Measurements from ENCODE around the gene TMEM239. TPM values are rescaled to one million over a fixed set of nuclear protein-coding genes. Genes with fewer than 3 reads are reported as not detected.

Gene TMEM239
- total and polyA plus RNA-seq, 2 of the 8 experiments (the other 6 are each of a cell fraction or from before 2014, with no cell fraction given) = not detected

DNA sequence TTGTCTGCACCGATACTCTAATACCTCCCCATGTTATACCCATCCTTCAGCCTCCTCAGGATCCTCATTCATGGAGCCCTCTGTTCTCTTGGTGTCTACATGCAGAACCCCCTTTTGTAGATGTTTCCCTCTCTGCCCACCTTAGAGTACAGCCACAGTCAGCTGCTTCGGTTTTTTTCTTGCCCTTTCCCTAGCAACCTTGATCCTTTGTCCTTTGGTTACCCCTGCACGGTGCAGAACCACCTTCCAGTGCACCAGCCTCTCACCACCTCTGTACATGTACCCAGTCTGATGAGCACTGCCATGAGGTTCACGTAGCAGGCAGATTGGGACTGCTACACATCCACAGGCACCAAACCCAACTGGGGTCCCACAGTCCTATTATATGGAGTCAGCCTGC, 31.6 kb downstream of the TMEM239 start:
- Histone ChIP-seq H3K4me2 (ENCODE audit: insufficient read depth in 1 of 2, low read depth in 2 of 2, low read length in 2 of 2) (no peak overlapping the region), H3K79me2 (ENCODE audit: control insufficient read depth in 1 of 2, insufficient read depth in 2 of 2, low read length in 2 of 2) (no peaks in the 10 kb centered on the region), H4K91ac (replicated peaks; ENCODE audit: insufficient read length, low read length) (no peak overlapping the region), H3K18ac (ENCODE audit: extremely low read depth, low read length) (no peak overlapping the region), H3K56ac (replicated peaks; ENCODE audit: insufficient read length, low read depth, low read length) (no peak overlapping the region), H3K27me3 (replicated peaks in 1 of 4; ENCODE audit: control insufficient read depth in 3 of 4, extremely low read depth in 1 of 4, insufficient read depth in 3 of 4, low read length in 3 of 4) (no peaks in the 10 kb centered on the region), H3K23ac (ENCODE audit: insufficient read length) (no peak overlapping the region), H2AFZ (ENCODE audit: low read length) (no peak overlapping the region), H4K20me1 (replicated peaks in 1 of 2; ENCODE audit: control insufficient read depth in 1 of 2, insufficient read depth in 2 of 2, low read length in 2 of 2) (no peaks in the 10 kb centered on the region), H3K23me2 (ENCODE audit: low read depth, low read length) (no peaks in the 10 kb centered on the region; the same call in 1 of the 2 replicates), H3K4me3 (ENCODE audit: extremely low read depth in 1 of 4, insufficient read depth in 2 of 4, low read depth in 3 of 4, low read length in 4 of 4) (no peak overlapping the region), H3K4me1 (replicated peaks in 1 of 4; ENCODE audit: control insufficient read depth in 3 of 4, insufficient read depth in 4 of 4, low read length in 3 of 4) (peaks cover 0 to 4% (median 0%) of the 10 kb centered on the region in 4 experiments; a peak in 3 of 7 replicates), H3K14ac (ENCODE audit: insufficient read length) (no peak overlapping the region), H3K9me3 (ENCODE audit: insufficient read depth in 2 of 2, low read depth in 1 of 2, low read length in 1 of 2) (no peaks in the 10 kb centered on the region), H3K4ac (replicated peaks; ENCODE audit: insufficient read length, low read depth, low read length) (no peak overlapping the region), H3K27ac (ENCODE audit: low read depth, low read length) (no peak overlapping the region), H3K79me1 (ENCODE audit: low read depth, low read length) (no peaks in the 10 kb centered on the region), H2AK5ac (ENCODE audit: low read depth, low read length) (no peak overlapping the region), H4K8ac (ENCODE audit: extremely low read depth, insufficient read depth, low read length) (no peak overlapping the region), H3K9ac (replicated peaks in 1 of 4; ENCODE audit: extremely low read depth in 1 of 4, low read depth in 3 of 4, low read length in 3 of 4) (no peak overlapping the region), H2BK5ac (ENCODE audit: low read depth, low read length) (no peak overlapping the region), H2BK120ac (replicated peaks; ENCODE audit: low read depth, low read length) (no peak overlapping the region), H2BK12ac (ENCODE audit: low read depth, low read length) (no peak overlapping the region), H2BK20ac (ENCODE audit: low read length) (no peak overlapping the region), H3K36me3 (ENCODE audit: control insufficient read depth in 2 of 4, insufficient read depth in 4 of 4, low read length in 3 of 4) (no peaks in the 10 kb centered on the region), H2BK15ac (ENCODE audit: low read length) (no peak overlapping the region), H4K5ac (ENCODE audit: insufficient read length, low read depth, low read length) (no peak overlapping the region)
- ChIA-PET POLR2A (ENCODE audit: partially characterized antibody) (no interaction called here), CTCF (ENCODE audit: partially characterized antibody) (interaction anchor here (5.4 kb wide), 1 partner anchor 93 kb away, joined by 94 read pairs; no protein-coding TSS in a partner anchor)
- FAIRE-seq (no peak), DNase-seq (ENCODE audit: low read depth in 1 of 2, low spot score in 2 of 2) (no peak)
- WGBS, 2 experiments (ENCODE audit: extremely low coverage in 1 of 2, insufficient coverage in 1 of 2, insufficient read length in 1 of 2, insufficient replicate concordance in 2 of 2, low coverage in 1 of 2, low lambda C conversion rate in 2 of 2, missing lambda C conversion rate in 1 of 2) = 93% methylated on average over 4 of the region's 4 CpGs; no CpG with 5 or more reads in 1 of the 2 experiments
- TF ChIP-seq CBX5 (IDR thresholded peaks at IDR 0.05; ENCODE audit: low read depth, low read length) (no peak), POU5F1 (IDR thresholded peaks at IDR 0.05; ENCODE audit: low read depth, low read length) (no peak), TAF7 (optimal IDR thresholded peaks at IDR 0.05; ENCODE audit: borderline replicate concordance, low read depth, low read length) (no peak), BACH1 (IDR thresholded peaks at IDR 0.05; ENCODE audit: low read length) (no peak), KDM4A (IDR thresholded peaks at IDR 0.05; ENCODE audit: low read depth, low read length, severe bottlenecking) (no peak), SP1 (IDR thresholded peaks at IDR 0.05; ENCODE audit: low read depth, low read length) (no peak), RNF2 (IDR thresholded peaks at IDR 0.05; ENCODE audit: borderline replicate concordance, low read depth, low read length, missing control alignments, poor library complexity, severe bottlenecking) (no peak), MAFK (IDR thresholded peaks at IDR 0.05; ENCODE audit: low read depth, low read length) (no peak), ASH2L (IDR thresholded peaks at IDR 0.05; ENCODE audit: low read length) (no peak), SUZ12 (IDR thresholded peaks at IDR 0.05; ENCODE audit: low read length) (no peak), ZNF274 (IDR thresholded peaks at IDR 0.05; ENCODE audit: borderline replicate concordance, extremely low read depth, low read length) (no peak)
- TF ChIP-seq, protein P1, sequence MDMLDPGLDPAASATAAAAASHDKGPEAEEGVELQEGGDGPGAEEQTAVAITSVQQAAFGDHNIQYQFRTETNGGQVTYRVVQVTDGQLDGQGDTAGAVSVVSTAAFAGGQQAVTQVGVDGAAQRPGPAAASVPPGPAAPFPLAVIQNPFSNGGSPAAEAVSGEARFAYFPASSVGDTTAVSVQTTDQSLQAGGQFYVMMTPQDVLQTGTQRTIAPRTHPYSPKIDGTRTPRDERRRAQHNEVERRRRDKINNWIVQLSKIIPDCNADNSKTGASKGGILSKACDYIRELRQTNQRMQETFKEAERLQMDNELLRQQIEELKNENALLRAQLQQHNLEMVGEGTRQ (IDR thresholded peaks at IDR 0.05; ENCODE audit: low read length) = no peak
- TF ChIP-seq, protein P2, sequence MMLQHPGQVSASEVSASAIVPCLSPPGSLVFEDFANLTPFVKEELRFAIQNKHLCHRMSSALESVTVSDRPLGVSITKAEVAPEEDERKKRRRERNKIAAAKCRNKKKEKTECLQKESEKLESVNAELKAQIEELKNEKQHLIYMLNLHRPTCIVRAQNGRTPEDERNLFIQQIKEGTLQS (IDR thresholded peaks at IDR 0.05; ENCODE audit: insufficient read depth, low read depth, low read length) = no peak

Data from H1 (cell line).